Prostate gland (tissue), 2 donors: ENCODE data around the gene CCSER1. TPM values are rescaled to one million over a fixed set of nuclear protein-coding genes. Genes with fewer than 3 reads are reported as not detected.

ENCODE experiments used
- DNase-seq: peaks from one replicate; pipeline ENCODE4 v3.0.0-alpha.2; 2019; ENCODE audit warnings: low spot score
- H3K27ac ChIP-seq, 2 donors: fragments of 200-600 bp; sonication (generic); 2 replicates each; pipeline ENCODE4 v1.5.1; 2017 to 2019
- H3K27me3 ChIP-seq: fragments of 200-600 bp; sonication (generic); replicated peaks from 2 replicates; pipeline ENCODE4 v1.5.1; 2019; ENCODE audit not compliant: insufficient read depth
- H3K36me3 ChIP-seq, 2 donors: fragments of 200-600 bp; sonication (generic); 1 replicate in 1 of 2; 2 replicates in 1 of 2; pipeline versions ENCODE4 v1.5.1 to v1.8.1; 2017 to 2019
- H3K4me1 ChIP-seq: fragments of 200-600 bp; sonication (generic); replicated peaks from 2 replicates; pipeline ENCODE4 v1.5.1; 2019
- H3K4me3 ChIP-seq, 2 donors: fragments of 200-600 bp; sonication (generic); 2 replicates each; pipeline ENCODE4 v1.5.1; 2017 to 2019
- H3K9me3 ChIP-seq: fragments of 200-600 bp; sonication (generic); 2 replicates; pipeline ENCODE4 v1.5.1; 2017
- CTCF ChIP-seq, 4 experiments: fragments of 200-600 bp in 2 of 4; fragments of 450-650 bp in 2 of 4; sonication (generic) in 2 of 4; IDR thresholded peaks; 1 replicate in 3 of 4; 2 replicates in 1 of 4; pipeline ENCODE4 v1.5.1; 2016 to 2019; ENCODE audit warnings: antibody characterized with exemption in 4 of 4, mild to moderate bottlenecking in 2 of 4, moderate library complexity in 2 of 4
- POLR2A ChIP-seq: fragments of 450-650 bp; IDR thresholded peaks from one replicate; pipeline ENCODE4 v1.6.1; 2016; ENCODE audit warnings: antibody characterized with exemption, mild to moderate bottlenecking
- POLR2AphosphoS5 ChIP-seq: sonication (generic); formaldehyde crosslinking; IDR thresholded peaks from one replicate; pipeline ENCODE4 v1.6.1; 2017; ENCODE audit warnings: antibody characterized with exemption
- WGBS: methylation state at CpG from one replicate; pipeline ENCODE4 v1.1.5; 2018; 5-methylcytosine and 5-hydroxymethylcytosine counted together
- intact Hi-C: fragments of 100-400 bp; cut with DNase I; formaldehyde crosslinking; loops from one replicate; pipeline ENCODE4 v1.14.2; 2022
- total RNA-seq, 2 donors: library from RNA; depleted of rRNA; stranded (reverse); fragments of >200 nt; gene quantifications; one replicate each; pipeline ENCODE4 v1.1.0, GENCODE V29; 2016

The CCSER1 gene
- total RNA-seq, 2 donors from 2014 or later = 11.9 to 32.2 TPM

- Histone ChIP-seq H3K9me3 (no peaks in the 10 kb centered on the region), H3K4me3 (no peak overlapping the region), H3K36me3 (no peaks in the 10 kb centered on the region), H3K27me3 (no peaks in the 10 kb centered on the region), H3K27ac (no peak overlapping the region), H3K4me1 (no peaks in the 10 kb centered on the region)
- intact Hi-C loops = no loop called here
- 81% methylated on average over 4 of the region's 4 CpGs for WGBS
- no peak for DNase-seq
- TF ChIP-seq POLR2A = no peak
- no peak for TF ChIP-seq POLR2AphosphoS5
- TF ChIP-seq CTCF (IDR thresholded peaks at IDR 0.05) = no peak
Observed at GRCh38 chr4:90237751-90238530, 110.7 kb downstream of the CCSER1 start.

- H3K36me3 ChIP-seq = no peaks in the 10 kb centered on the region
- no peaks in the 10 kb centered on the region for H3K9me3 ChIP-seq
- TF ChIP-seq CTCF (IDR thresholded peaks at IDR 0.05) = no peak
- TF ChIP-seq POLR2A = no peak
- no peak for TF ChIP-seq POLR2AphosphoS5
- no peak overlapping the region for H3K4me3 ChIP-seq
- H3K27ac ChIP-seq = no peak overlapping the region
- WGBS = 72% methylated on average over 1 of the region's 1 CpG
- H3K4me1 ChIP-seq = no peaks in the 10 kb centered on the region
- no peaks in the 10 kb centered on the region for H3K27me3 ChIP-seq
- intact Hi-C loops = no loop called here
- DNase-seq = no peak
Observed at GRCh38 chr4:90240333-90240732, 113.1 kb downstream of the CCSER1 start.

- DNase-seq = no peak
- H3K36me3 ChIP-seq = no peaks in the 10 kb centered on the region
Observed at GRCh38 chr4:90241008-90241407, 113.8 kb downstream of the CCSER1 start.

GRCh38 chr4:90245837-90246236 is 118.6 kb downstream of the CCSER1 start:
- 32% methylated on average over 1 of the region's 1 CpG for WGBS
- TF ChIP-seq POLR2AphosphoS5 (no peak), POLR2A (no peak), CTCF (IDR thresholded peaks at IDR 0.05) (no peak)
- intact Hi-C loops = no loop called here

More at GRCh38 chr4:90241008-90241407, 113.8 kb downstream of the CCSER1 start:
- Histone ChIP-seq H3K4me1 (peaks cover 4% of the 10 kb centered on the region), H3K27me3 (no peaks in the 10 kb centered on the region), H3K27ac (no peak overlapping the region), H3K9me3 (no peaks in the 10 kb centered on the region), H3K4me3 (no peak overlapping the region)
- WGBS = 96% methylated on average over 3 of the region's 3 CpGs
- intact Hi-C loops = no loop called here
- TF ChIP-seq POLR2A (no peak), CTCF (IDR thresholded peaks at IDR 0.05) (no peak), POLR2AphosphoS5 (no peak)

GRCh38 chr4:90246816-90247215 is 119.6 kb downstream of the CCSER1 start:
- H3K4me1 ChIP-seq = peaks cover 5% of the 10 kb centered on the region
- 66% methylated on average over 3 of the region's 3 CpGs for WGBS
- H3K9me3 ChIP-seq = no peaks in the 10 kb centered on the region
- no peaks in the 10 kb centered on the region for H3K36me3 ChIP-seq
- H3K27ac ChIP-seq = no peak overlapping the region
- no peak for DNase-seq
- no peak for TF ChIP-seq CTCF (IDR thresholded peaks at IDR 0.05)
- TF ChIP-seq POLR2AphosphoS5 = no peak
- TF ChIP-seq POLR2A = no peak
- intact Hi-C loops = no loop called here
- no peaks in the 10 kb centered on the region for H3K27me3 ChIP-seq
- H3K4me3 ChIP-seq = no peak overlapping the region

More at GRCh38 chr4:90245837-90246236, 118.6 kb downstream of the CCSER1 start:
- H3K36me3 ChIP-seq = no peaks in the 10 kb centered on the region
- H3K27me3 ChIP-seq = no peaks in the 10 kb centered on the region
- H3K4me3 ChIP-seq = no peak overlapping the region
- H3K9me3 ChIP-seq = no peaks in the 10 kb centered on the region
- H3K27ac ChIP-seq = no peak overlapping the region
- peaks cover 5% of the 10 kb centered on the region for H3K4me1 ChIP-seq
- DNase-seq = no peak
